Activated CD8-positive, alpha-beta memory T cell treated with anti-CD3 and anti-CD28 coated beads for 24 hours (primary cell): Measurements from ENCODE around the gene OAS3.
A peak's percentile ranks its signal among the peaks of the same experiment; 100 is the strongest.
"Not testable (repeated sequence)": the region's sequence is repeated elsewhere in the genome, so short reads cannot be mapped to it uniquely, and the experiment has no call there.

Experiments
- DNase-seq: peaks from one replicate; pipeline ENCODE4 v3.0.0-alpha.2; 2020

Gene OAS3

GRCh38 chr12:112986291-112986800, 48.1 kb downstream of the OAS3 start:
- peak; percentile 55 for DNase-seq

GRCh38 chr12:112987561-112987960, 49.3 kb downstream of the OAS3 start:
- peak; percentile 7 for DNase-seq

GRCh38 chr12:112988224-112988623, 50.0 kb downstream of the OAS3 start:
- no peak for DNase-seq

- not testable (repeated sequence) for DNase-seq
Observed at GRCh38 chr12:112988823-112989385, 50.6 kb downstream of the OAS3 start.

- no peak for DNase-seq
Observed at GRCh38 chr12:112989806-112990205, 51.5 kb downstream of the OAS3 start.

- DNase-seq, result peak; percentile 69
Observed at GRCh38 chr12:112992541-112993398, 54.5 kb downstream of the OAS3 start.

- no peak for DNase-seq
Observed at GRCh38 chr12:112995008-112995407, 56.7 kb downstream of the OAS3 start.

- no peak for DNase-seq
Observed at GRCh38 chr12:112996501-112996900, 58.2 kb downstream of the OAS3 start.

- DNase-seq, result no peak
Observed at GRCh38 chr12:112997506-112997905, 59.2 kb downstream of the OAS3 start.

- no peak for DNase-seq
Observed at GRCh38 chr12:112998987-112999767, 60.9 kb downstream of the OAS3 start.

- no peak for DNase-seq
Observed at GRCh38 chr12:113000433-113000832, 62.2 kb downstream of the OAS3 start.

GRCh38 chr12:113002155-113002554, 63.9 kb downstream of the OAS3 start:
- DNase-seq, result peak; percentile 28

GRCh38 chr12:113002676-113003075, 64.4 kb downstream of the OAS3 start:
- no peak for DNase-seq

- no peak for DNase-seq
Observed at GRCh38 chr12:113003636-113004035, 65.4 kb downstream of the OAS3 start.

GRCh38 chr12:113005762-113006161, 67.5 kb downstream of the OAS3 start:
- DNase-seq, result no peak

- no peak for DNase-seq
Observed at GRCh38 chr12:113006206-113006605, 67.9 kb downstream of the OAS3 start.

- DNase-seq, result no peak
Observed at GRCh38 chr12:113006641-113007040, 68.4 kb downstream of the OAS3 start.

GRCh38 chr12:113007166-113007565, 68.9 kb downstream of the OAS3 start:
- DNase-seq, result no peak

GRCh38 chr12:113010701-113011100, 72.4 kb downstream of the OAS3 start:
- no peak for DNase-seq

- no peak for DNase-seq
Observed at GRCh38 chr12:113014565-113014964, 76.3 kb downstream of the OAS3 start.

GRCh38 chr12:113016796-113017195, 78.5 kb downstream of the OAS3 start:
- DNase-seq, result no peak

- no peak for DNase-seq
Observed at GRCh38 chr12:113019025-113019424, 80.8 kb downstream of the OAS3 start.

GRCh38 chr12:113021500-113021899, 83.2 kb downstream of the OAS3 start:
- DNase-seq, result no peak
